SH-SY5Y (cell line): ENCODE results near the gene OR4K5.

ENCODE experiments used
- GATA2 ChIP-seq: IDR thresholded peaks from 2 replicates; pipeline ENCODE4 v1.6.1; 2011; ENCODE audit warnings: mild to moderate bottlenecking, low read depth, low read length
- GATA3 ChIP-seq: IDR thresholded peaks from 2 replicates; pipeline ENCODE4 v1.6.1; 2011; ENCODE audit warnings: low read depth, mild to moderate bottlenecking, low read length, moderate library complexity

- TF ChIP-seq GATA2 (no peak), GATA3 (no peak)
These were observed 2.4 kb upstream of the OR4K5 start for GRCh38 chr14:19917955-19918518.
